Measurements from ENCODE around the gene EBLN1.

EBLN1 gene

GRCh38 chr10:22185586-22185985 is 32.2 kb downstream of the EBLN1 start:
- H3K4me3 ChIP-seq (ENCODE audit: insufficient read depth, low read depth, low read length): no peak overlapping the region
- no peaks in the 10 kb centered on the region for H3K4me1 ChIP-seq (ENCODE audit: control insufficient read depth, insufficient read depth, low read length)
- no peaks in the 10 kb centered on the region for H3K36me3 ChIP-seq (ENCODE audit: control insufficient read depth, insufficient read depth, low read length)
- H3K27ac ChIP-seq (ENCODE audit: insufficient read depth, low read depth, low read length, poor library complexity, severe bottlenecking): no peak overlapping the region
- 90 to 92% methylated on average over 4 of the region's 4 CpGs for WGBS, 2 experiments
- H3K27me3 ChIP-seq (ENCODE audit: control insufficient read depth, insufficient read depth, low read length, poor library complexity, severe bottlenecking): no peaks in the 10 kb centered on the region
- H3K9me3 ChIP-seq (ENCODE audit: control insufficient read depth, low read length): no peaks in the 10 kb centered on the region

- Histone ChIP-seq H3K27ac (ENCODE audit: insufficient read depth, low read depth, low read length, poor library complexity, severe bottlenecking) (no peak overlapping the region), H3K4me1 (ENCODE audit: control insufficient read depth, insufficient read depth, low read length) (no peaks in the 10 kb centered on the region), H3K27me3 (ENCODE audit: control insufficient read depth, insufficient read depth, low read length, poor library complexity, severe bottlenecking) (no peaks in the 10 kb centered on the region), H3K4me3 (ENCODE audit: insufficient read depth, low read depth, low read length) (no peak overlapping the region), H3K36me3 (ENCODE audit: control insufficient read depth, insufficient read depth, low read length) (no peaks in the 10 kb centered on the region), H3K9me3 (ENCODE audit: control insufficient read depth, low read length) (no peaks in the 10 kb centered on the region)
- WGBS, 2 experiments: 89 to 92% methylated on average over 5 of the region's 5 CpGs
Observed at GRCh38 chr10:22183771-22184461, 33.9 kb downstream of the EBLN1 start.

- no peak overlapping the region for H3K4me3 ChIP-seq (ENCODE audit: insufficient read depth, low read depth, low read length)
- WGBS, 2 experiments: 87 to 100% methylated on average over 1 of the region's 2 CpGs
- no peaks in the 10 kb centered on the region for H3K36me3 ChIP-seq (ENCODE audit: control insufficient read depth, insufficient read depth, low read length)
- no peaks in the 10 kb centered on the region for H3K27me3 ChIP-seq (ENCODE audit: control insufficient read depth, insufficient read depth, low read length, poor library complexity, severe bottlenecking)
- no peaks in the 10 kb centered on the region for H3K4me1 ChIP-seq (ENCODE audit: control insufficient read depth, insufficient read depth, low read length)
- no peak overlapping the region for H3K27ac ChIP-seq (ENCODE audit: insufficient read depth, low read depth, low read length, poor library complexity, severe bottlenecking)
- H3K9me3 ChIP-seq (ENCODE audit: control insufficient read depth, low read length): no peaks in the 10 kb centered on the region
Observed at GRCh38 chr10:22180724-22181123, 37.1 kb downstream of the EBLN1 start.

- Histone ChIP-seq H3K36me3 (ENCODE audit: control insufficient read depth, insufficient read depth, low read length) (no peaks in the 10 kb centered on the region), H3K4me3 (ENCODE audit: insufficient read depth, low read depth, low read length) (no peak overlapping the region), H3K4me1 (ENCODE audit: control insufficient read depth, insufficient read depth, low read length) (no peaks in the 10 kb centered on the region), H3K9me3 (ENCODE audit: control insufficient read depth, low read length) (no peaks in the 10 kb centered on the region), H3K27me3 (ENCODE audit: control insufficient read depth, insufficient read depth, low read length, poor library complexity, severe bottlenecking) (no peaks in the 10 kb centered on the region), H3K27ac (ENCODE audit: insufficient read depth, low read depth, low read length, poor library complexity, severe bottlenecking) (no peak overlapping the region)
Observed at GRCh38 chr10:22174442-22174841, 43.4 kb downstream of the EBLN1 start.

GRCh38 chr10:22171131-22171530 is 46.7 kb downstream of the EBLN1 start:
- 100% methylated on average over 1 of the region's 1 CpG; no CpG with 5 or more reads in 1 of the 2 experiments for WGBS, 2 experiments
- Histone ChIP-seq H3K27me3 (ENCODE audit: control insufficient read depth, insufficient read depth, low read length, poor library complexity, severe bottlenecking) (no peaks in the 10 kb centered on the region), H3K4me3 (ENCODE audit: insufficient read depth, low read depth, low read length) (no peak overlapping the region), H3K36me3 (ENCODE audit: control insufficient read depth, insufficient read depth, low read length) (no peaks in the 10 kb centered on the region), H3K9me3 (ENCODE audit: control insufficient read depth, low read length) (no peaks in the 10 kb centered on the region), H3K4me1 (ENCODE audit: control insufficient read depth, insufficient read depth, low read length) (no peaks in the 10 kb centered on the region), H3K27ac (ENCODE audit: insufficient read depth, low read depth, low read length, poor library complexity, severe bottlenecking) (no peak overlapping the region)

GRCh38 chr10:22170582-22170981 is 47.2 kb downstream of the EBLN1 start:
- Histone ChIP-seq H3K27ac (ENCODE audit: insufficient read depth, low read depth, low read length, poor library complexity, severe bottlenecking) (no peak overlapping the region), H3K4me1 (ENCODE audit: control insufficient read depth, insufficient read depth, low read length) (no peaks in the 10 kb centered on the region), H3K36me3 (ENCODE audit: control insufficient read depth, insufficient read depth, low read length) (no peaks in the 10 kb centered on the region), H3K27me3 (ENCODE audit: control insufficient read depth, insufficient read depth, low read length, poor library complexity, severe bottlenecking) (no peaks in the 10 kb centered on the region), H3K4me3 (ENCODE audit: insufficient read depth, low read depth, low read length) (no peak overlapping the region), H3K9me3 (ENCODE audit: control insufficient read depth, low read length) (no peaks in the 10 kb centered on the region)

GRCh38 chr10:22159979-22160378 is 57.8 kb downstream of the EBLN1 start:
- Histone ChIP-seq H3K36me3 (ENCODE audit: control insufficient read depth, insufficient read depth, low read length) (no peaks in the 10 kb centered on the region), H3K27me3 (ENCODE audit: control insufficient read depth, insufficient read depth, low read length, poor library complexity, severe bottlenecking) (no peaks in the 10 kb centered on the region), H3K27ac (ENCODE audit: insufficient read depth, low read depth, low read length, poor library complexity, severe bottlenecking) (no peak overlapping the region), H3K4me3 (ENCODE audit: insufficient read depth, low read depth, low read length) (no peak overlapping the region), H3K4me1 (ENCODE audit: control insufficient read depth, insufficient read depth, low read length) (no peaks in the 10 kb centered on the region), H3K9me3 (ENCODE audit: control insufficient read depth, low read length) (no peaks in the 10 kb centered on the region)
- 77 to 91% methylated on average over 2 of the region's 2 CpGs for WGBS, 2 experiments

GRCh38 chr10:22159180-22159579 is 58.6 kb downstream of the EBLN1 start:
- 88 to 95% methylated on average over 3 of the region's 3 CpGs for WGBS, 2 experiments
- H3K27ac ChIP-seq (ENCODE audit: insufficient read depth, low read depth, low read length, poor library complexity, severe bottlenecking): no peak overlapping the region
- no peaks in the 10 kb centered on the region for H3K4me1 ChIP-seq (ENCODE audit: control insufficient read depth, insufficient read depth, low read length)
- H3K9me3 ChIP-seq (ENCODE audit: control insufficient read depth, low read length): no peaks in the 10 kb centered on the region
- no peak overlapping the region for H3K4me3 ChIP-seq (ENCODE audit: insufficient read depth, low read depth, low read length)
- no peaks in the 10 kb centered on the region for H3K36me3 ChIP-seq (ENCODE audit: control insufficient read depth, insufficient read depth, low read length)
- no peaks in the 10 kb centered on the region for H3K27me3 ChIP-seq (ENCODE audit: control insufficient read depth, insufficient read depth, low read length, poor library complexity, severe bottlenecking)

Measured in ectodermal cell (in vitro differentiated cells).